HEK293 (cell line): ENCODE measurements around the gene SLC37A3.

Experiments used
- CTCF ChIA-PET: fragments of 350-600 bp; formaldehyde crosslinking; extraction: SDS; loops from one replicate; lab custom pipeline; 2021; ENCODE audit warnings: antibody characterized with exemption; lab: Yijun Ruan, JAX
- POLR2A ChIA-PET: fragments of 300-600 bp; formaldehyde crosslinking; extraction: SDS; loops from one replicate; lab custom pipeline; 2020; ENCODE audit warnings: antibody characterized with exemption, inconsistent platforms; lab: Yijun Ruan, JAX
- H3K27ac ChIP-seq: fragments of 200-500 bp; sonication (Bioruptor generic); 2 replicates; pipeline ENCODE4 v1.5.1; 2014; ENCODE audit warnings: low read depth, low read length, control low read depth, inconsistent platforms; ENCODE audit errors: extremely low read depth
- H3K36me3 ChIP-seq, 2 experiments: fragments of 200-500 bp in 1 of 2; sonication (Bioruptor generic) in 1 of 2; 1 replicate in 1 of 2; 2 replicates in 1 of 2; pipeline ENCODE4 v1.5.1; 2014 to 2017; ENCODE audit warnings: inconsistent platforms in 2 of 2, low read length in 2 of 2; ENCODE audit not compliant: control insufficient read depth in 2 of 2, insufficient read depth in 1 of 2
- H3K4me1 ChIP-seq: fragments of 200-500 bp; sonication (Bioruptor generic); 2 replicates; pipeline ENCODE4 v1.5.1; 2014; ENCODE audit warnings: mild to moderate bottlenecking, low read length, inconsistent platforms; ENCODE audit not compliant: control insufficient read depth, insufficient read depth
- H3K4me3 ChIP-seq: 2 replicates; pipeline ENCODE4 v1.5.1; 2011; ENCODE audit warnings: low read depth, mild to moderate bottlenecking, control low read depth, low read length, moderate library complexity
- H3K9me3 ChIP-seq: fragments of 200-500 bp; sonication (Bioruptor generic); 2 replicates; pipeline ENCODE4 v1.5.1; 2014; ENCODE audit warnings: low read depth, low read length, inconsistent platforms; ENCODE audit not compliant: control insufficient read depth, insufficient read depth
- ELK4 ChIP-seq: IDR thresholded peaks from 2 replicates; pipeline ENCODE4 v1.6.1; 2011; ENCODE audit warnings: mild to moderate bottlenecking, low read depth, low read length, borderline replicate concordance
- KLF8 ChIP-seq: fragments of 450-650 bp; formaldehyde crosslinking; IDR thresholded peaks from 2 replicates; pipeline ENCODE4 v1.5.1; 2016; ENCODE audit warnings: missing biosample characterization, missing genetic modification characterization
- REST ChIP-seq: fragments of 450-650 bp; formaldehyde crosslinking; IDR thresholded peaks from 2 replicates; pipeline ENCODE4 v1.5.1; 2016; ENCODE audit warnings: missing biosample characterization, missing genetic modification characterization
- ZBTB17 ChIP-seq: fragments of 450-650 bp; formaldehyde crosslinking; IDR thresholded peaks from 2 replicates; pipeline ENCODE4 v1.5.1; 2016; ENCODE audit warnings: missing biosample characterization, missing genetic modification characterization
- ZBTB8A ChIP-seq: fragments of 450-650 bp; formaldehyde crosslinking; IDR thresholded peaks from 2 replicates; pipeline ENCODE4 v1.5.1; 2016; ENCODE audit warnings: missing biosample characterization, missing genetic modification characterization
- ZNF114 ChIP-seq: fragments of 450-650 bp; formaldehyde crosslinking; IDR thresholded peaks from 2 replicates; pipeline ENCODE4 v1.5.0; 2017; ENCODE audit warnings: missing biosample characterization, missing genetic modification characterization
- ZNF133 ChIP-seq: fragments of 450-650 bp; formaldehyde crosslinking; IDR thresholded peaks from 2 replicates; pipeline ENCODE4 v1.5.1; 2016; ENCODE audit warnings: missing biosample characterization, missing genetic modification characterization
- ZNF266 ChIP-seq: fragments of 450-650 bp; formaldehyde crosslinking; IDR thresholded peaks from 2 replicates; pipeline ENCODE4 v1.5.1; 2016; ENCODE audit warnings: missing biosample characterization, missing genetic modification characterization, low read depth
- ZNF280C ChIP-seq: fragments of 450-650 bp; formaldehyde crosslinking; IDR thresholded peaks from 2 replicates; pipeline ENCODE4 v1.5.1; 2016; ENCODE audit warnings: missing biosample characterization, missing genetic modification characterization
- ZNF624 ChIP-seq: fragments of 450-650 bp; formaldehyde crosslinking; IDR thresholded peaks from 2 replicates; pipeline ENCODE4 v1.5.1; 2017; ENCODE audit warnings: missing biosample characterization, missing genetic modification characterization
- ZNF629 ChIP-seq: fragments of 450-650 bp; formaldehyde crosslinking; IDR thresholded peaks from 2 replicates; pipeline ENCODE4 v1.5.1; 2017; ENCODE audit warnings: missing biosample characterization, missing genetic modification characterization
- TF ChIP-seq, protein P1 (sequence below): fragments of 450-650 bp; formaldehyde crosslinking; IDR thresholded peaks from 2 replicates; pipeline ENCODE4 v1.5.1; 2016; ENCODE audit warnings: missing biosample characterization, missing genetic modification characterization
- TF ChIP-seq, protein P2 (sequence below): fragments of 450-650 bp; formaldehyde crosslinking; IDR thresholded peaks from 2 replicates; pipeline ENCODE4 v1.5.1; 2016; ENCODE audit warnings: missing biosample characterization, missing genetic modification characterization

SLC37A3 gene

GRCh38 chr7:140317999-140318398 lies 80.3 kb downstream of the SLC37A3 start:
- H3K9me3 ChIP-seq = no peaks in the 10 kb centered on the region
- no peaks in the 10 kb centered on the region for H3K36me3 ChIP-seq
- ChIA-PET POLR2A (interaction anchor here (0.6 kb wide), 1 partner anchor 239 kb away, joined by 8 read pairs; no protein-coding TSS in a partner anchor), CTCF (no interaction called here)
- no peaks in the 10 kb centered on the region for H3K4me1 ChIP-seq
- H3K27ac ChIP-seq = no peak overlapping the region
- H3K4me3 ChIP-seq = no peak overlapping the region
- no peak for TF ChIP-seq ZBTB8A (tag by site-specific recombination)
- TF ChIP-seq, protein P1, sequence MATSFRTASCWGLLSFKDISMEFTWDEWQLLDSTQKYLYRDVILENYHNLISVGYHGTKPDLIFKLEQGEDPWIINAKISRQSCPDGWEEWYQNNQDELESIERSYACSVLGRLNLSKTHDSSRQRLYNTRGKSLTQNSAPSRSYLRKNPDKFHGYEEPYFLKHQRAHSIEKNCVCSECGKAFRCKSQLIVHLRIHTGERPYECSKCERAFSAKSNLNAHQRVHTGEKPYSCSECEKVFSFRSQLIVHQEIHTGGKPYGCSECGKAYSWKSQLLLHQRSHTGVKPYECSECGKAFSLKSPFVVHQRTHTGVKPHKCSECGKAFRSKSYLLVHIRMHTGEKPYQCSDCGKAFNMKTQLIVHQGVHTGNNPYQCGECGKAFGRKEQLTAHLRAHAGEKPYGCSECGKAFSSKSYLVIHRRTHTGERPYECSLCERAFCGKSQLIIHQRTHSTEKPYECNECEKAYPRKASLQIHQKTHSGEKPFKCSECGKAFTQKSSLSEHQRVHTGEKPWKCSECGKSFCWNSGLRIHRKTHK = peak; percentile 91
- TF ChIP-seq, all 188 proteins: peak for 1

- no peak for TF ChIP-seq ELK4
- no peak for TF ChIP-seq ZNF280C (tag by site-specific recombination)
- no peak for TF ChIP-seq ZNF624 (tag by site-specific recombination)
- no peak for TF ChIP-seq ZNF114 (tag by site-specific recombination)
- no peak for TF ChIP-seq ZNF266 (tag by site-specific recombination)
- TF ChIP-seq REST = no peak
- TF ChIP-seq, all 188 proteins: peak for 0
Measured at GRCh38 chr7:140317597-140317996, 80.7 kb downstream of the SLC37A3 start.

DNA sequence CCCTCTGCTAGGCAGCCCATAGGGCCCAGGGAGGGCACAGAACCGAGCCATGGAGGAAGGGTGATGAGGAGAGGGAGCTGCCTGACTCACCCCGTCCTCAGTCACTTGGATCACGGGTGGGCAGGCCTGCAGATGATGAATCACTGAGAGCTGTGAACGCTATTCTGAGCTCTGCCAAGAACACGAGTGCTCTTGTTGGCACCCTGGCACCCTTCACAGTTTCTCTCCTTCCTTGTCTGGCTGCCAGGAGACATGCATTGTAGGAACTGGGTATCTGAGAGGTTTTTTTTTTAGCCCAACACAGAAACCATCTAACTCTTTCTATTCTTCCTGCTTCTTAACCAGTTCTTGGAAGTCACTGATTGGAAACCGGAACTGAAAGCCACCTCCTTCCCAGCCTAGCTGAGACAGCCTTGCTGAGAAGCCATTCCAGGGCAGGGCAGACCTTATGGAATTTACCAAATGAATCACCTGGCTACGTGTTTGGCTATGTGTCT lies 82.1 kb downstream of the SLC37A3 start:
- POLR2A ChIA-PET = no interaction called here
- H3K9me3 ChIP-seq = no peaks in the 10 kb centered on the region
- H3K36me3 ChIP-seq = no peaks in the 10 kb centered on the region
- H3K27ac ChIP-seq = no peak overlapping the region
- no peaks in the 10 kb centered on the region for H3K4me1 ChIP-seq
- H3K4me3 ChIP-seq = no peak overlapping the region
- TF ChIP-seq ZNF629 (no peak), KLF8 (tag by site-specific recombination) (no peak), ZNF133 (tag by site-specific recombination) (no peak), ZBTB17 (tag by site-specific recombination) (no peak)
- TF ChIP-seq, protein P2, sequence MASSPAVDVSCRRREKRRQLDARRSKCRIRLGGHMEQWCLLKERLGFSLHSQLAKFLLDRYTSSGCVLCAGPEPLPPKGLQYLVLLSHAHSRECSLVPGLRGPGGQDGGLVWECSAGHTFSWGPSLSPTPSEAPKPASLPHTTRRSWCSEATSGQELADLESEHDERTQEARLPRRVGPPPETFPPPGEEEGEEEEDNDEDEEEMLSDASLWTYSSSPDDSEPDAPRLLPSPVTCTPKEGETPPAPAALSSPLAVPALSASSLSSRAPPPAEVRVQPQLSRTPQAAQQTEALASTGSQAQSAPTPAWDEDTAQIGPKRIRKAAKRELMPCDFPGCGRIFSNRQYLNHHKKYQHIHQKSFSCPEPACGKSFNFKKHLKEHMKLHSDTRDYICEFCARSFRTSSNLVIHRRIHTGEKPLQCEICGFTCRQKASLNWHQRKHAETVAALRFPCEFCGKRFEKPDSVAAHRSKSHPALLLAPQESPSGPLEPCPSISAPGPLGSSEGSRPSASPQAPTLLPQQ = 0 out of 2 replicates have a peak, but pooled peaks have one; percentile 1
- CTCF ChIA-PET = interaction anchor here (0.6 to 1.3 kb wide), 3 partner anchors 10 to 168 kb away, joined by 3 to 4 read pairs (median 3); no protein-coding TSS in a partner anchor

More at GRCh38 chr7:140317597-140317996, 80.7 kb downstream of the SLC37A3 start:
- CTCF ChIA-PET = interaction anchor here (0.6 kb wide), 1 partner anchor 9 kb away, joined by 7 read pairs; no protein-coding TSS in a partner anchor
- no peak overlapping the region for H3K27ac ChIP-seq
- H3K4me1 ChIP-seq = no peaks in the 10 kb centered on the region
- POLR2A ChIA-PET = no interaction called here
- H3K4me3 ChIP-seq = no peak overlapping the region
- no peaks in the 10 kb centered on the region for H3K36me3 ChIP-seq
- H3K9me3 ChIP-seq = no peaks in the 10 kb centered on the region
